IPS-20b (cell line): ENCODE results near the gene NRCAM.
"Not testable (repeated sequence)": the region's sequence is repeated elsewhere in the genome, so short reads cannot be mapped to it uniquely, and the experiment has no call there.

Experiments used
- H3K27ac ChIP-seq: one replicate; pipeline ENCODE4 v1.5.1; 2013; ENCODE audit warnings: low read length
- H3K27me3 ChIP-seq: 2 replicates; pipeline ENCODE4 v1.6.1; 2013; ENCODE audit warnings: mild to moderate bottlenecking, low read length, inconsistent platforms; ENCODE audit not compliant: insufficient read depth
- H3K36me3 ChIP-seq: 2 replicates; pipeline ENCODE4 v1.6.1; 2013; ENCODE audit warnings: low read depth, mild to moderate bottlenecking, inconsistent platforms, low read length, moderate library complexity; ENCODE audit not compliant: insufficient read depth
- H3K4me1 ChIP-seq: 2 replicates; pipeline ENCODE4 v1.6.1; 2013; ENCODE audit warnings: mild to moderate bottlenecking, control low read depth, inconsistent platforms, low read length, moderate library complexity; ENCODE audit not compliant: insufficient read depth
- H3K4me3 ChIP-seq: 2 replicates; pipeline ENCODE4 v1.5.1; 2013; ENCODE audit warnings: mild to moderate bottlenecking, low read length, inconsistent platforms
- H3K9ac ChIP-seq: 2 replicates; pipeline ENCODE4 v1.6.1; 2013; ENCODE audit warnings: low read depth, mild to moderate bottlenecking, inconsistent platforms, low read length, moderate library complexity
- H3K9me3 ChIP-seq: 2 replicates; pipeline ENCODE4 v1.6.1; 2013; ENCODE audit warnings: mild to moderate bottlenecking, low read depth, low read length, inconsistent platforms; ENCODE audit not compliant: insufficient read depth

Gene NRCAM

DNA sequence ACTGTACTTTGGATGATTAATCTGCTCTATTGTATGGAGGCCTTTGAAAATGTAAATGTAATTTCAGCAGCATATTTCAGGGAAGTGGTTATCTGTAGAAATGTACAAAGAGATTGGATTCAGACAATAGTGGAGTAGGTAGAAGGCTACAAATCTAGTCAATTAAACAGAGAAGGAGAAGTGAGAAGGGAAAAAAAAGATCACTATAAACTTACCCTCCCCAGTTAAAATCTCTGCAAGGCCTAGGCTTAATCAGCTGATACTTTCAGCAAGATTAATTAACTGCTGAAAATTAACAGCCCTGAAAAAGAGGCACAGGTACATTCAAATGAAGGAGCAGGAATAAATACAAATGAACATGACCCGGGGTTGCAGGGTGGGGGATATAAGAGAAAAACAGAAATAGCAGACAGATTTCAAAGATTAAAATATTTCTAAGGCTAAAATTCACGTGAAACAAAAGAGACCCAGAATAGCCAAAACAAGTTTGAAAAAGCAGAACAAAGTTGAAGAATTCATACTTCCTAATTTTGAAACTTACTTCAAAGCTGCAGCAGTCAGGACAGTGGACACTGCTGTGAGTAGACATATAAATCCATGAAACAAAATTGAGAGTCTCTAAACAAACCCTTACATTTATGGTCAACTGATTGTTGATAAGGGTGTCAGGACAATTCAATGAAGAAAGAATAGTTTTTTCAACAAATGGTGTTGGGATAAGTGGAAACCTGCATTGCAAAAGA is 96.0 kb downstream of the NRCAM start:
- H3K9ac ChIP-seq: no peak overlapping the region
- no peaks in the 10 kb centered on the region for H3K9me3 ChIP-seq
- no peaks in the 10 kb centered on the region for H3K36me3 ChIP-seq
- no peaks in the 10 kb centered on the region for H3K4me1 ChIP-seq
- no peaks in the 10 kb centered on the region for H3K27me3 ChIP-seq
- H3K27ac ChIP-seq: no peak overlapping the region
- H3K4me3 ChIP-seq: no peak overlapping the region

DNA sequence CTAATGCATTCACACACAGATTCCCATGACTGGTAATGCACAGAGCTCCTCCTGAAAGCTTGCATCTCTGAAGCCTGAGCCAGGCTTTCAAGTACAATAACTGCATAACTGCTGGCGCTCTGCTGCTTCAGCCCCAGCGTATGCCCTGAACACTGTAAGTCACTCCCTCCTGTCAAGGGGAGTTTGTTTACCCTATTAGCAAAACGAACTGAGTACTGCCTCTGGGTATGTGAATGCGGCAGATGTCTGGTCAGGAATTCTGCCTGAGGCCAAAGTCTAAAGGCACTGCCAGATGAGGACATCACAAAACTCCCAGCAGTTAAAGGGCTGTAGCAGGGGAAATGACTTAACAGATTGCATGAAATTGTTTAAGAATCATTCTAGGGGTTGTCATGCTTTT is 97.7 kb downstream of the NRCAM start:
- H3K4me1 ChIP-seq: no peaks in the 10 kb centered on the region
- no peak overlapping the region for H3K27ac ChIP-seq
- no peaks in the 10 kb centered on the region for H3K9me3 ChIP-seq
- H3K9ac ChIP-seq: no peak overlapping the region
- no peaks in the 10 kb centered on the region for H3K27me3 ChIP-seq
- H3K4me3 ChIP-seq: no peak overlapping the region
- no peaks in the 10 kb centered on the region for H3K36me3 ChIP-seq

DNA sequence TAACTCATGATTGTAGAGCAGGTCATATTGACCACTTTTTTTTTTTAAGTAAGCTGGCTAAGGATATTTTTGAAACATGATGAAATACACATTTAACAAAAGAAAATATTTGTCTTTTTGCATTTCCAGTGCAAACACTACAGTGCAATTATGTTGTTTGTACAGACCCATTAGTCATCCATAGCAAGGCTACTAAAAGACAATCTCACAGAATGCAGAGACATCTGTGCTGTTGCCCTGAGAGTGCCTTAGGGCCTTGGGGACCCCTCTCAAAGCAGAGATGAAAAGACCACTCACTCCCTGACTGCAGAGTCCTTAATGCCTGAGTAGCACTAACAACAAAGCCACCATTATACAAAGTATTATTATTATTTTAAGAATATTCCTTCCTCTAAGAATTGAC is 104.5 kb downstream of the NRCAM start:
- Histone ChIP-seq H3K36me3 (no peaks in the 10 kb centered on the region), H3K4me3 (no peak overlapping the region), H3K9ac (no peak overlapping the region), H3K9me3 (no peaks in the 10 kb centered on the region), H3K4me1 (peaks cover 6% of the 10 kb centered on the region; the same call in 1 of the 2 replicates), H3K27me3 (no peaks in the 10 kb centered on the region), H3K27ac (no peak overlapping the region)

DNA sequence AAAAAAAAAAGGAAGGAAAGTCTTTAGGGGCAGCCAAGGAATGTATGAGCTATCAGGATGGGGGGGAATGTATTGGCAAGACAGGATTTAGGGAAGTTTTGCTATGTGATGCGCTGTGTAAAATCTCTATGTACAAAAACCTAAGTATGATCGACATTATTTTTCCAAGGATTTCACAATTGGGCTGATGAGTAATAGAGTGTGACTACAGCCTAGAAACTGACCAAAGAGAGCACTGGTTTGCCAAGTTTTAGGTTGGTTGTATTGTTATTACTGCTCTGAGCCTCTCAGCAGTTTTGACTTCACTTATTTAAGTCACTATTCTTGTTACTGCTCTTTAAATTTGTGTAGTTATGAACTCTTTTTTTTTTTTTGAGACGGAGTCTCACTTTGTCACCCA is 107.3 kb downstream of the NRCAM start:
- Histone ChIP-seq H3K9ac (no peak overlapping the region), H3K4me1 (peaks cover 12% of the 10 kb centered on the region; the same call in 1 of the 2 replicates), H3K27me3 (no peaks in the 10 kb centered on the region)

DNA sequence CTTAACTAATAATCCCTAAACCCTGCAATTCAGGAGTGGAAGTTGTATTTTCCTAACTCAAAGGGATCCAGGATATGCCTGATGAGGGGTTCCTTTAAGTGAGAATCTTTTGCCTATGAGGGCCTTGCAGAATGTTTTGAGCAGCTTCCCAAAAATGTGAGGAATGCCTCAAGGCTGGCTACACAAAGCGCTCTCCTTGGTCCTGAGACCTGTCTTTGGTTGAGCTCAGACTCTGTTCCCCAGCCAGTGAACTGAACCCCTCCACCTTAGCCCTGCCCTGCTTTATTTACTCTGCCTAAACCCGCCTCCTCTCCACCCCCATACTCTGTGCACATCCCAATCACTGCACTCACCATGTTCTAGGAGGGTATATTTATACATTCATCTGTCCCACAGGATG is 108.6 kb downstream of the NRCAM start:
- Histone ChIP-seq H3K27me3 (no peaks in the 10 kb centered on the region), H3K4me3 (no peak overlapping the region), H3K36me3 (no peaks in the 10 kb centered on the region), H3K9me3 (no peaks in the 10 kb centered on the region), H3K27ac (no peak overlapping the region), H3K4me1 (peaks cover 12% of the 10 kb centered on the region; the same call in 1 of the 2 replicates), H3K9ac (no peak overlapping the region)

More for the DNA sequence above, 107.3 kb downstream of the NRCAM start:
- Histone ChIP-seq H3K4me3 (no peak overlapping the region), H3K9me3 (no peaks in the 10 kb centered on the region), H3K36me3 (no peaks in the 10 kb centered on the region), H3K27ac (no peak overlapping the region)

DNA sequence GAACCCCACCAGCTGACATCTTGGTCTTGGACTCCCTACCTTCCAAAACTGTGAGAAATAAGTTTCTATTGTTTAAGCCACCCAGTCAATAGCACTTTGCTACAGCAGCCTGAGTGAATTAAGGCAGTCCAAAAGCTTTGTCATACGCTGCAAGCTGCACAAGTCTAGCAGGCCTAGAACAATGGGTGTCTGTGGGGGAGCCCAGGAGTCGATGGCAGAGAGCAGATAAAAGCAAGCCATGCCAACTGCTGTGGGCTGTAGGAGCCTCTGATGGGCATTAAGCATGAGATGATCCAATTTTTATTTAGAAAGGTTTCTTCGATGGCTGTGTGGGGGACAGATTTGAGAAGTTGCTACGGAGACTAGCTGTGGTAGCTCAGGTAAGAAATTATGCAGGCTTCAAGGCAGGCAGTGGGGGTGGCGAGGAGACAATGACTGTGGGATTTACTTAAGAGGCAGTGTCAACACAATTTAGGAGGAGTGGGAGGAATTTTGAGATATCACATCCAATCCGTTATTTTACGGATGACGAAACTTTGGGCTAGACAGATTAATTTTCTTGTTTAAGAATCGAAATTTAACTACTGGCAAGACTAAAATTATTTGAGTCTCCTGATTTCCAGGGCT is 110.4 kb downstream of the NRCAM start:
- Histone ChIP-seq H3K36me3 (no peaks in the 10 kb centered on the region), H3K9me3 (no peaks in the 10 kb centered on the region), H3K4me3 (no peak overlapping the region), H3K27ac (no peak overlapping the region), H3K27me3 (no peaks in the 10 kb centered on the region), H3K9ac (no peak overlapping the region), H3K4me1 (peaks cover 12% of the 10 kb centered on the region; the same call in 1 of the 2 replicates)

DNA sequence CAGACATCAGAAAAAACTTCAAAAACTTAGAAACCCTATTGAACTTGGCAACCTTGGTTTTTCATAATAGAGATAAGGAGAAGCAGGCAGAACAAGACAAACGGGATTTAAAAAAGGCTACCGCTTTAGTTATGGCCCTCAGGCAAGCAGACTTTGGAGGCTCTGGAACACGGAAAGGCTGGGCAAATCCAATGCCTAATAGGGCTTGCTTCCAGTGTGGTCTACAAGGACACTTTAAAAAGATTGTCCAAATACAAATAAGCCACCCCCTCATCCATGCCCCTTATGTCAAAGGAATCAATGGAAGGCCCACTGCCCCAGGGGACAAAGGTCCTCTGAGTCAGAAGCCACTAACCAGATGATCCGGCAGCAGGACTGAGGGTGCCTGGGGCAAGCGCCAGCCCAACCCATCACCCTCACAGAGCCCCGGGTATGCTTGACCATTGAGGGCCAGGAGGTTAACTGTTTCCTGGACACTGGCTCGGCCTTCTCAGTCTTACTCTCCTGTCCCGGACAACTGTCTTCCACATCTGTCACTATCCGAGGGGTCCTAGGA is 115.3 kb downstream of the NRCAM start:
- no peaks in the 10 kb centered on the region for H3K9me3 ChIP-seq
- H3K36me3 ChIP-seq: no peaks in the 10 kb centered on the region
- H3K4me3 ChIP-seq: no peak overlapping the region
- no peak overlapping the region for H3K9ac ChIP-seq
- no peaks in the 10 kb centered on the region for H3K27me3 ChIP-seq
- H3K27ac ChIP-seq: no peak overlapping the region
- H3K4me1 ChIP-seq: peaks cover 4% of the 10 kb centered on the region; the same call in 1 of the 2 replicates

DNA sequence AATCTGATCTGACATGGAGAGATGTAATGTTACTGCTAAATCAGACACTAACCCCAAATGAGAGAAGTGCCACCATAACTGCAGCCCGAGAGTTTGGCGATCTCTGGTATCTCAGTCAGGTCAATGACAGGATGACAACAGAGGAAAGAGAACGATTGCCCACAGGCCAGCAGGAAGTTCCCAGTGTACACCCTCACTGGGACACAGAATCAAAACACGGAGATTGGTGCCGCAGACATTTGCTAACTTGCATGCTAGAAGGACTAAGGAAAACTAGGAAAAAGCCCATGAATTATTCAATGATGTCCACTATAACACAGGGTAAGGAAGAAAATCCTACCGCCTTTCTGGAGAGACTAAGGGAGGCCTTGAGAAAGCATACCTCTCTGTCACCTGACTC is 115.8 kb downstream of the NRCAM start:
- H3K4me1 ChIP-seq, H3K9ac ChIP-seq, H3K27me3 ChIP-seq, H3K36me3 ChIP-seq, H3K4me3 ChIP-seq, H3K27ac ChIP-seq, H3K9me3 ChIP-seq: not testable (repeated sequence)

DNA sequence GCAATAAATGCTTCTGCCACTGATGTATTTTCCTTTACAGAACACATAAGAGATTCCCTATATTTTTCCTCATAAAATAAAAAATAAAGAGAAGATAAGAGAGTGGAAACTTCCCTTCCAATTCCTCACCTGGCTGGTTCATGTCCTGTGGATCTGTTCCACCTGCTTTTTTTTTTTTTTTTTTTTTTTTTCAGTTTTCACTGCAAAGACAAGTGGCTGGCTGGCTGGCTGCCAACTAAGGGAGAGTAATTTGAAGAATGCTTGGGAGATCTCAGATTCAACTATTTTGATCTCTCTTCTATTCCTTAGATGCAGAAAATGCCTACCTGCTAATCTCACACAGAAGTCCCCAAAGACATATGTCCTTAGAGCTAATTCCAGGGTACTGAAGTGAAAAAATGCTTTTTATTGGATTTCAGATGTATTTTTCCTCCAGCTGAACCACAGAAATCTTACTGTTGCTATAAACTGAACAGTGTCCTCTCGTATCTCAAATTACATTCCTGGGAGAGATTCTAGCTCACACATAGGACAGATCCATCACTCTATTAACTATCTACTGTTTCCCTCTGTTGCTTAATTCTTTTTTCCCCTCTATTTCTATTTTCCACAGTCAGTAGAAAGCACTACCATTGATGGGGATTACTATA is 120.8 kb downstream of the NRCAM start:
- Histone ChIP-seq H3K4me3 (no peak overlapping the region), H3K9ac (no peak overlapping the region), H3K4me1 (peaks cover under 1% of the 10 kb centered on the region; the same call in 1 of the 2 replicates), H3K36me3 (no peaks in the 10 kb centered on the region), H3K27me3 (no peaks in the 10 kb centered on the region), H3K9me3 (no peaks in the 10 kb centered on the region), H3K27ac (no peak overlapping the region)

DNA sequence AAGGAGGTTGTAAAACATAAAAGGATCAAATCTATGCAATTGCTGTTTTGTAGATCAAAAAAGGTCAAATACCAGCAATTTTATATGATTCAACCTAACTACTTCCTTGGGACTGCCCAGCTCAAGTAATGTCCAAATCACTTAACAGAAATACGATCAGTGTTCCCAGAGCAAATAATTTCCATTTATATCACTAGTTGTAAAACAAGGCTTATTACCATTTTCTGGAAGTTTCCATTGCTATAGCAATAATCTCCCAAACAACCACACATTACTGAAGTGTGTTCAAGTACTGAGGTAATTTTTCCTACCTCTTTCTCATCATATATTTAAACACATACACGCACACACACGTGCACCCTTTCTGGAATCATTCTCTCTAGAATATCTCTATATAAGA is 123.3 kb downstream of the NRCAM start:
- Histone ChIP-seq H3K27ac (no peak overlapping the region), H3K4me1 (peaks cover 20% of the 10 kb centered on the region; the same call in 1 of the 2 replicates), H3K4me3 (no peak overlapping the region), H3K27me3 (no peaks in the 10 kb centered on the region), H3K9ac (no peak overlapping the region), H3K9me3 (no peaks in the 10 kb centered on the region), H3K36me3 (no peaks in the 10 kb centered on the region)

DNA sequence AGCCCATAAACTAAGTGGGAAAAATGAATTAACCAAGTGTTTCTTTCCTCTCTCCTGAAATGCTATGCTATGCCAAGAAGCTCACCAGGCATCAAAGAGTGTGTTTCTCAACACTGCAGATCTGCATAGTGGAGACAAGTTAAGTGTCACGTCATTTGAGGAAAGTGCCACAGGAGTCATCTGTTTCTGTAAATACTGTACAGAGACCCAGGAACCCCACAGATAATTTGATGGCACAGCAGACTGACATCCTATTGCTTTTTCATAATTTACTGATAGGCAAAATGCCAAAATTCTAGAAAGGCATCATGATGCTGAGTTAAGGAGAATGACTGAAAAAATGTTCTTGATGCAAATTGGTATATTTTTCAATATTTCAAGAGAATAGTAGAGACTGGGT is 124.3 kb downstream of the NRCAM start:
- peaks cover 30% of the 10 kb centered on the region; the same call in 1 of the 2 replicates for H3K4me1 ChIP-seq
- H3K27me3 ChIP-seq: no peaks in the 10 kb centered on the region
- no peaks in the 10 kb centered on the region for H3K9me3 ChIP-seq
- no peak overlapping the region for H3K9ac ChIP-seq
- no peak overlapping the region for H3K27ac ChIP-seq
- H3K36me3 ChIP-seq: no peaks in the 10 kb centered on the region
- no peak overlapping the region for H3K4me3 ChIP-seq
